B cell (primary cell): Measurements from ENCODE around the gene ADGRF1. TPM values are rescaled to one million over a fixed set of nuclear protein-coding genes. Genes with fewer than 3 reads are reported as not detected.

ENCODE experiments used
- ATAC-seq: fragments of 200-7000 bp; cut with Tn5 transposase; one replicate; pipeline ENCODE4 v1.10.0; 2021; ENCODE audit warnings: low read depth, mild to moderate bottlenecking, moderate number of reproducible peaks, moderate library complexity
- CTCF ChIA-PET: fragments of 350-600 bp; sonication (Branson Sonifier 250); formaldehyde crosslinking; loops from one replicate; lab custom pipeline; 2021; ENCODE audit warnings: antibody characterized with exemption, inconsistent platforms; lab: Charles Lee
- POLR2A ChIA-PET: fragments of 350-600 bp; sonication (Branson Sonifier 250); formaldehyde crosslinking; loops from one replicate; lab custom pipeline; 2021; ENCODE audit warnings: antibody characterized with exemption; lab: Charles Lee
- DNase-seq: peaks from one replicate; pipeline ENCODE4 v3.0.0; 2013
- H2AFZ ChIP-seq: 2 replicates; pipeline ENCODE4 v1.6.1; 2012; ENCODE audit warnings: mild to moderate bottlenecking, low read depth, low read length; ENCODE audit not compliant: insufficient read depth, poor library complexity, severe bottlenecking
- H3K27ac ChIP-seq, 2 donors: 1 replicate in 1 of 2; 2 replicates in 1 of 2; pipeline ENCODE4 v1.5.1; 2012 to 2013; ENCODE audit warnings: low read length in 2 of 2, mild to moderate bottlenecking in 2 of 2, moderate library complexity in 1 of 2
- H3K27me3 ChIP-seq, 4 experiments: fragments of 200-600 bp in 1 of 4; sonication (generic) in 1 of 4; replicated peaks in 1 of 4; 1 replicate in 2 of 4; 2 replicates in 2 of 4; pipeline versions ENCODE4 v1.6.1 to v1.7.0; 2013 to 2016; ENCODE audit warnings: low read length in 3 of 4, mild to moderate bottlenecking in 2 of 4, mixed read lengths in 1 of 4, moderate library complexity in 1 of 4; ENCODE audit not compliant: insufficient read depth in 4 of 4, control insufficient read depth in 3 of 4; ENCODE audit errors: control extremely low read depth in 1 of 4
- H3K36me3 ChIP-seq, 2 experiments: replicated peaks in 1 of 2; 1 replicate in 1 of 2; 2 replicates in 1 of 2; pipeline versions ENCODE4 v1.6.1 to v1.7.1; 2013; ENCODE audit warnings: low read length in 1 of 2; ENCODE audit not compliant: insufficient read depth in 2 of 2, control insufficient read depth in 1 of 2; ENCODE audit errors: control extremely low read depth in 1 of 2, extremely low read depth in 1 of 2
- H3K4me1 ChIP-seq, 2 donors: fragments of 200-600 bp in 1 of 2; sonication (generic) in 1 of 2; 1 replicate in 1 of 2; 2 replicates in 1 of 2; pipeline versions ENCODE4 v1.5.1 to v1.6.1; 2013 to 2017; ENCODE audit warnings: low read length in 2 of 2; ENCODE audit not compliant: control insufficient read depth in 2 of 2, insufficient read depth in 2 of 2
- H3K4me2 ChIP-seq: replicated peaks from 2 replicates; pipeline ENCODE3; 2012; ENCODE audit warnings: mild to moderate bottlenecking, low read depth, low read length; ENCODE audit not compliant: poor library complexity, severe bottlenecking
- H3K4me3 ChIP-seq, 5 experiments: fragments of 200-600 bp in 1 of 5; sonication (generic) in 1 of 5; 1 replicate in 3 of 5; 2 replicates in 2 of 5; pipeline versions ENCODE4 v1.5.1 to v1.7.0; 2011 to 2016; ENCODE audit warnings: low read length in 4 of 5, mild to moderate bottlenecking in 4 of 5, low read depth in 2 of 5, control low read depth in 1 of 5, moderate library complexity in 1 of 5; ENCODE audit not compliant: insufficient read depth in 1 of 5; ENCODE audit errors: control extremely low read depth in 1 of 5, extremely low read depth in 1 of 5
- H3K79me2 ChIP-seq: fragments of 200-600 bp; sonication (generic); one replicate; pipeline ENCODE4 v1.6.0; 2016; ENCODE audit warnings: low read length; ENCODE audit not compliant: control insufficient read depth, insufficient read depth
- H3K9ac ChIP-seq: fragments of 200-600 bp; sonication (generic); 2 replicates; pipeline ENCODE4 v1.6.1; 2017; ENCODE audit warnings: mild to moderate bottlenecking, low read length, moderate library complexity
- H3K9me3 ChIP-seq, 3 donors: one replicate each; pipeline versions ENCODE4 v1.6.1 to v1.7.1; 2013; ENCODE audit warnings: low read length in 2 of 3; ENCODE audit not compliant: control insufficient read depth in 2 of 3, insufficient read depth in 1 of 3; ENCODE audit errors: control extremely low read depth in 1 of 3
- H4K20me1 ChIP-seq: 2 replicates; pipeline ENCODE4 v1.6.0; 2012; ENCODE audit warnings: mild to moderate bottlenecking, low read length; ENCODE audit not compliant: insufficient read depth, control insufficient read depth, poor library complexity, severe bottlenecking
- H3K27ac Mint-ChIP-seq: one replicate; pipeline ENCODE4 v1.8.0; 2021; ENCODE audit warnings: mixed read lengths
- H3K27me3 Mint-ChIP-seq: one replicate; pipeline ENCODE4 v1.8.0; 2021; ENCODE audit warnings: mixed read lengths
- H3K4me1 Mint-ChIP-seq: one replicate; pipeline ENCODE4 v1.8.0; 2021; ENCODE audit warnings: mixed read lengths
- H3K4me3 Mint-ChIP-seq: one replicate; pipeline ENCODE4 v1.8.0; 2021; ENCODE audit warnings: mixed read lengths
- H3K9me3 Mint-ChIP-seq: one replicate; pipeline ENCODE4 v1.8.0; 2022; ENCODE audit warnings: mixed read lengths; ENCODE audit not compliant: insufficient read depth
- CTCF ChIP-seq: fragments of 200-600 bp; IDR thresholded peaks from one replicate; pipeline ENCODE4 v1.8.0; 2022; ENCODE audit warnings: antibody characterized with exemption, mild to moderate bottlenecking
- EZH2 ChIP-seq: IDR thresholded peaks from 2 replicates; pipeline ENCODE4 v1.6.1; 2012; ENCODE audit warnings: borderline replicate concordance, low read depth, mild to moderate bottlenecking, moderate library complexity, low read length; ENCODE audit not compliant: insufficient read depth, poor library complexity, severe bottlenecking
- WGBS: methylation state at CpG from one replicate; pipeline ENCODE4 v1.1.5; 2013; ENCODE audit warnings: missing lambda C conversion rate; ENCODE audit not compliant: insufficient coverage; 5-methylcytosine and 5-hydroxymethylcytosine counted together
- intact Hi-C: fragments of 100-400 bp; cut with micrococcal nuclease; formaldehyde crosslinking; loops from one replicate; pipeline ENCODE4 v1.10.0; 2022
- polyA plus RNA-seq: library from polyadenylated mRNA; depleted of rRNA; stranded (reverse); fragments of >200 nt; gene quantifications from 2 replicates; pipeline ENCODE4 v1.2.3, GENCODE V29; 2012
- total RNA-seq, 2 donors: library from RNA; stranded (reverse); fragments of 120-200 nt in 1 of 2; gene quantifications; 1 replicate in 1 of 2; 2 replicates in 1 of 2; pipeline versions ENCODE4 v1.2.3 to v1.2.4, GENCODE V29; 2013 to 2022

Gene ADGRF1
- total and polyA plus RNA-seq, 2 donors (not counting 1 experiment from before 2014, with no cell fraction given), result not detected

DNA sequence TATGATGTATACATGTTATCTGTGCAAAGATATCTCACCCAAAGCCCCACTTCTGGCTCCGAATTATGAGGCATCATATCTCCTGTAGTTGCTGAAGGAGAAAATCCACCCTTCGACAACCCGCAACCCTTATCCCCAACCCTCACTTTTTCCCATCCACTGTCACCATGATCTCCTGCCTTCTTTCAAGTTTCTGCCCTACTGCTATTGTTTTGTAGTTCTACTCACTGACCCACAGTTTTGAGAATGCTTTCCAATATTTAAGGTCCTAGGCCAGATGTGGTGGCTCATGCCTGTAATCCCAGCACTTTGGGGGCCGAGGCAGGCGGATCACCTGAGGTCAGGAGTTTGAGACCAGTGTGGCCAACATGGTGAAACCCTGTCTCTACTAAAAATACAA, 22.2 kb downstream of the ADGRF1 start:
- Histone ChIP-seq H3K9ac (no peak overlapping the region), H4K20me1 (no peaks in the 10 kb centered on the region), H3K9me3 (no peaks in the 10 kb centered on the region), H3K27ac (no peak overlapping the region), H3K4me1 (no peaks in the 10 kb centered on the region), H3K36me3 (no peaks in the 10 kb centered on the region), H2AFZ (no peak overlapping the region), H3K4me3 (no peak overlapping the region), H3K4me2 (no peak overlapping the region), H3K27me3 (no peaks in the 10 kb centered on the region), H3K79me2 (no peaks in the 10 kb centered on the region)
- Mint-ChIP-seq H3K9me3 (no peaks in the 10 kb centered on the region), H3K4me3 (no peak overlapping the region), H3K4me1 (no peaks in the 10 kb centered on the region), H3K27ac (no peak overlapping the region), H3K27me3 (peaks cover 9% of the 10 kb centered on the region)
- TF ChIP-seq CTCF (no peak), EZH2 (no peak)
- intact Hi-C loops, result no loop called here
- POLR2A ChIA-PET, result no interaction called here
- WGBS, result 93% methylated on average over 2 of the region's 5 CpGs
- DNase-seq (no peak), ATAC-seq (no peak)
- CTCF ChIA-PET, result no interaction called here

DNA sequence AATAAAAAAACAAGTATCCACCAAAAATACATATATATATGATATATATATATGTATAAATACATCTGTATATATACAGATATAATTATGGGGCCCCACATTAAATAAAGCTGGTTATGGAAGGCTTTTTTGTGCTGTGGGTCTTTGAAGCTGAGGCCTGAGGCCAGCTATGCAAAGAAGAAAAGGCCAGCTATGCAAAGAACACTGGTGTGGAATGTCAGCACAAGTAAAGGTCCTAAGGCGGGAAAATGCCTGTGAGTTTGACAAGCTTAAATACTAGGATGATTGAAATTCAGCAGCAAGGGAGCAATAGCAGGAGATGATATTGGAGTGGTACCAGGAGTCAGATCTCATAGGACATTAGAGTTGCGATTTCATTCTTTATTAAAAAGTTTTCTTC, 25.2 kb downstream of the ADGRF1 start:
- no peak for TF ChIP-seq EZH2
- no peak for TF ChIP-seq CTCF
- ChIA-PET CTCF (no interaction called here), POLR2A (no interaction called here)

More for the DNA sequence above, 25.2 kb downstream of the ADGRF1 start:
- intact Hi-C loops, result no loop called here
- H3K27ac Mint-ChIP-seq, result no peak overlapping the region
- DNase-seq, result no peak
- H3K36me3 ChIP-seq, result no peaks in the 10 kb centered on the region
- H3K4me1 ChIP-seq, result no peaks in the 10 kb centered on the region
- no peaks in the 10 kb centered on the region for H3K9me3 ChIP-seq
- H2AFZ ChIP-seq, result no peak overlapping the region
- peaks cover 4% of the 10 kb centered on the region for H3K27me3 Mint-ChIP-seq
- ATAC-seq, result no peak
- H3K4me3 Mint-ChIP-seq, result no peak overlapping the region
- H3K79me2 ChIP-seq, result no peaks in the 10 kb centered on the region
- no peaks in the 10 kb centered on the region for H3K9me3 Mint-ChIP-seq
- no peak overlapping the region for H3K27ac ChIP-seq
- H4K20me1 ChIP-seq, result no peaks in the 10 kb centered on the region
- H3K4me3 ChIP-seq, result no peak overlapping the region
- WGBS, result 89% methylated on average over 1 of the region's 2 CpGs
- no peak overlapping the region for H3K4me2 ChIP-seq
- no peaks in the 10 kb centered on the region for H3K27me3 ChIP-seq
- H3K9ac ChIP-seq, result no peak overlapping the region
- H3K4me1 Mint-ChIP-seq, result no peaks in the 10 kb centered on the region
